GM20431 (cell line): ENCODE measurements around the gene RGS5.

Experiments
- in situ Hi-C: fragments of 300-500 bp; cut with MseI, MboI; formaldehyde crosslinking; loops from one replicate; pipeline ENCODE4 v1.15.0; 2020; ENCODE audit warnings: low sequenced_read_pairs; ENCODE audit not compliant: unreplicated experiment

The RGS5 gene

GRCh38 chr1:163187849-163188248, 14.9 kb downstream of the RGS5 start:
- in situ Hi-C loops = loop anchor here (25.0 kb wide), 1 partner anchor 301 kb away; no protein-coding TSS in a partner anchor

- in situ Hi-C loops = loop anchor here (25.0 kb wide), 1 partner anchor 300 kb away; no protein-coding TSS in a partner anchor
Observed at GRCh38 chr1:163186862-163187261, 15.9 kb downstream of the RGS5 start.

GRCh38 chr1:163182330-163182949, 20.3 kb downstream of the RGS5 start:
- in situ Hi-C loops = loop anchor here (25.0 kb wide), 1 partner anchor 295 kb away; no protein-coding TSS in a partner anchor

GRCh38 chr1:163178628-163179027, 24.1 kb downstream of the RGS5 start:
- in situ Hi-C loops = loop anchor here (25.0 kb wide), 1 partner anchor 291 kb away; no protein-coding TSS in a partner anchor

GRCh38 chr1:163176797-163177196, 25.9 kb downstream of the RGS5 start:
- in situ Hi-C loops = loop anchor here (25.0 kb wide), 1 partner anchor 289 kb away; no protein-coding TSS in a partner anchor

GRCh38 chr1:163174524-163175437, 27.9 kb downstream of the RGS5 start:
- in situ Hi-C loops = loop anchor here (25.0 kb wide), 1 partner anchor 287 kb away; no protein-coding TSS in a partner anchor

GRCh38 chr1:163173121-163173520, 29.6 kb downstream of the RGS5 start:
- in situ Hi-C loops = no loop called here

GRCh38 chr1:163172596-163172995, 30.1 kb downstream of the RGS5 start:
- in situ Hi-C loops = no loop called here

GRCh38 chr1:163171826-163172225, 30.9 kb downstream of the RGS5 start:
- in situ Hi-C loops = no loop called here

GRCh38 chr1:163170975-163171676, 31.6 kb downstream of the RGS5 start:
- in situ Hi-C loops = no loop called here

- in situ Hi-C loops = no loop called here
Observed at GRCh38 chr1:163170331-163170730, 32.4 kb downstream of the RGS5 start.

GRCh38 chr1:163169553-163169952, 33.2 kb downstream of the RGS5 start:
- in situ Hi-C loops = no loop called here

- in situ Hi-C loops = no loop called here
Observed at GRCh38 chr1:163168053-163168452, 34.7 kb downstream of the RGS5 start.

- in situ Hi-C loops = no loop called here
Observed at GRCh38 chr1:163166886-163167555, 35.7 kb downstream of the RGS5 start.

GRCh38 chr1:163165119-163165518, 37.6 kb downstream of the RGS5 start:
- in situ Hi-C loops = no loop called here

GRCh38 chr1:163163881-163164582, 38.7 kb downstream of the RGS5 start:
- in situ Hi-C loops = no loop called here

GRCh38 chr1:163163163-163163562, 39.6 kb downstream of the RGS5 start:
- in situ Hi-C loops = no loop called here

- in situ Hi-C loops = no loop called here
Observed at GRCh38 chr1:163162381-163162914, 40.3 kb downstream of the RGS5 start.

- in situ Hi-C loops = no loop called here
Observed at GRCh38 chr1:163161841-163162240, 40.9 kb downstream of the RGS5 start.
